Endodermal cell (in vitro differentiated cells): ENCODE data around the gene CEP95. TPM values are rescaled to one million over a fixed set of nuclear protein-coding genes. Genes with fewer than 3 reads are reported as not detected.

Source experiments
- DNase-seq: peaks from one replicate; pipeline ENCODE4 v3.0.0-alpha.2; 2017
- H3K27ac ChIP-seq: 2 replicates; pipeline ENCODE4 v1.5.1; 2013; ENCODE audit warnings: mild to moderate bottlenecking, low read depth, low read length, moderate library complexity
- H3K27me3 ChIP-seq: 2 replicates; pipeline ENCODE4 v1.6.1; 2013; ENCODE audit warnings: mild to moderate bottlenecking, low read length, moderate library complexity; ENCODE audit not compliant: insufficient read depth, control insufficient read depth, poor library complexity, severe bottlenecking
- H3K36me3 ChIP-seq: 2 replicates; pipeline ENCODE4 v1.7.0; 2013; ENCODE audit warnings: mild to moderate bottlenecking, low read length, moderate library complexity; ENCODE audit not compliant: control insufficient read depth, insufficient read depth
- H3K4me1 ChIP-seq: one replicate; pipeline ENCODE4 v1.7.0; 2013; ENCODE audit warnings: low read length; ENCODE audit not compliant: control insufficient read depth, insufficient read depth
- H3K4me3 ChIP-seq: 2 replicates; pipeline ENCODE4 v1.5.1; 2013; ENCODE audit warnings: mild to moderate bottlenecking, low read length, moderate library complexity
- H3K9ac ChIP-seq: 2 replicates; pipeline ENCODE4 v1.6.1; 2013; ENCODE audit warnings: mild to moderate bottlenecking, low read length, moderate library complexity; ENCODE audit not compliant: poor library complexity, severe bottlenecking; ENCODE audit errors: extremely low read depth
- H3K9me3 ChIP-seq: 2 replicates; pipeline ENCODE4 v1.6.1; 2013; ENCODE audit warnings: mild to moderate bottlenecking, low read length, moderate library complexity; ENCODE audit not compliant: control insufficient read depth
- H3K27ac Mint-ChIP-seq: 2 replicates; pipeline ENCODE4 v1.8.0; 2020; ENCODE audit warnings: mixed read lengths
- H3K27me3 Mint-ChIP-seq: 2 replicates; pipeline ENCODE4 v1.8.0; 2021; ENCODE audit warnings: mild to moderate bottlenecking, mixed read lengths; ENCODE audit not compliant: insufficient read depth
- H3K36me3 Mint-ChIP-seq: 2 replicates; pipeline ENCODE4 v1.8.0; 2020; ENCODE audit warnings: low read depth, mixed read lengths
- H3K4me1 Mint-ChIP-seq: 2 replicates; pipeline ENCODE4 v1.8.0; 2020; ENCODE audit warnings: mixed read lengths
- H3K4me3 Mint-ChIP-seq: 2 replicates; pipeline ENCODE4 v1.8.0; 2020; ENCODE audit warnings: mild to moderate bottlenecking, moderate library complexity, mixed read lengths
- H3K9me3 Mint-ChIP-seq: 2 replicates; pipeline ENCODE4 v1.8.0; 2020; ENCODE audit warnings: mild to moderate bottlenecking, mixed read lengths
- WGBS, 2 experiments: methylation state at CpG; one replicate each; pipeline versions ENCODE4 v1.1.5 to v1.1.7; 2013; ENCODE audit warnings: missing lambda C conversion rate in 2 of 2, mixed read lengths in 1 of 2; ENCODE audit not compliant: insufficient coverage in 1 of 2, insufficient read length in 1 of 2; 5-methylcytosine and 5-hydroxymethylcytosine counted together
- total RNA-seq, 2 donors: library from RNA; stranded (reverse); fragmentation: NEBNext Ultra II Directional in 1 of 2; extraction: Animal tissue kit (Norgen Biotek cat#: 25700) in 1 of 2; gene quantifications; 2 replicates in 1 of 2; 3 replicates in 1 of 2; pipeline ENCODE4 v1.2.1, GENCODE V29; 2021
- TF ChIP-seq, protein P1 (sequence below): fragments of 200-600 bp; sonication (generic); conservative IDR thresholded peaks from 2 replicates; pipeline ENCODE4 v1.5.0; 2021; ENCODE audit warnings: antibody characterized with exemption, mild to moderate bottlenecking

The CEP95 gene
- total RNA-seq, 2 donors from 2014 or later, result 75.5 to 93.9 TPM

- Histone ChIP-seq H3K4me1 (peaks cover 13% of the 10 kb centered on the region), H3K9ac (peak overlapping the region; percentile 48), H3K9me3 (no peaks in the 10 kb centered on the region), H3K27me3 (no peaks in the 10 kb centered on the region), H3K36me3 (peaks cover 71% of the 10 kb centered on the region), H3K4me3 (peak overlapping the region; percentile 100), H3K27ac (no peak overlapping the region)
- Mint-ChIP-seq H3K27ac (peak overlapping the region; percentile 65), H3K4me3 (no peak overlapping the region), H3K9me3 (no peaks in the 10 kb centered on the region), H3K36me3 (peaks cover 64% of the 10 kb centered on the region), H3K27me3 (no peaks in the 10 kb centered on the region), H3K4me1 (peaks cover 65% of the 10 kb centered on the region)
- 89 to 95% methylated on average over 6 of the region's 6 CpGs for WGBS, 2 experiments
- no peak for DNase-seq
- TF ChIP-seq, protein P1, sequence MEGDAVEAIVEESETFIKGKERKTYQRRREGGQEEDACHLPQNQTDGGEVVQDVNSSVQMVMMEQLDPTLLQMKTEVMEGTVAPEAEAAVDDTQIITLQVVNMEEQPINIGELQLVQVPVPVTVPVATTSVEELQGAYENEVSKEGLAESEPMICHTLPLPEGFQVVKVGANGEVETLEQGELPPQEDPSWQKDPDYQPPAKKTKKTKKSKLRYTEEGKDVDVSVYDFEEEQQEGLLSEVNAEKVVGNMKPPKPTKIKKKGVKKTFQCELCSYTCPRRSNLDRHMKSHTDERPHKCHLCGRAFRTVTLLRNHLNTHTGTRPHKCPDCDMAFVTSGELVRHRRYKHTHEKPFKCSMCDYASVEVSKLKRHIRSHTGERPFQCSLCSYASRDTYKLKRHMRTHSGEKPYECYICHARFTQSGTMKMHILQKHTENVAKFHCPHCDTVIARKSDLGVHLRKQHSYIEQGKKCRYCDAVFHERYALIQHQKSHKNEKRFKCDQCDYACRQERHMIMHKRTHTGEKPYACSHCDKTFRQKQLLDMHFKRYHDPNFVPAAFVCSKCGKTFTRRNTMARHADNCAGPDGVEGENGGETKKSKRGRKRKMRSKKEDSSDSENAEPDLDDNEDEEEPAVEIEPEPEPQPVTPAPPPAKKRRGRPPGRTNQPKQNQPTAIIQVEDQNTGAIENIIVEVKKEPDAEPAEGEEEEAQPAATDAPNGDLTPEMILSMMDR, result no peak
Observed at GRCh38 chr17:64499805-64500486, 6.8 kb upstream of the CEP95 start.

DNA sequence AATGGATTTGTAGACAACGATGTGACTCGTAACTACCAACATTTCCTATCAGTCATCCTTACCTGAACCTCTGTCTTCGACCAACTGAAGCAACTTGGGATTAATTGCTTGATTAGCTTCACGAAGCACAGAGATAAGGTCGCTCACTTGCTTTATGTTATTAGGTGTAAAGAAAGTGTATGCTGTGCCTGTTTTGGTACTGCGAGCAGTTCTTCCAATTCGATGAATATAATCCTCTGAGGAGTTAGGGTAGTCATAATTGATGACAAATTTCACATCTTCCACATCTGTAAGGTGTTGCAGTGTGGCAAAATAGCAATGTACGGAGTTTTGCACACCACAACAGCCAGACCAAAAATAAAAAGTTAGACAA is 6.3 kb upstream of the CEP95 start:
- H3K36me3 Mint-ChIP-seq, result peaks cover 67% of the 10 kb centered on the region
- Histone ChIP-seq H3K27me3 (no peaks in the 10 kb centered on the region), H3K27ac (no peak overlapping the region), H3K9ac (peak overlapping the region; percentile 48), H3K9me3 (no peaks in the 10 kb centered on the region), H3K36me3 (peaks cover 74% of the 10 kb centered on the region), H3K4me3 (peak overlapping the region; percentile 100), H3K4me1 (peaks cover 13% of the 10 kb centered on the region)
- H3K27me3 Mint-ChIP-seq, result no peaks in the 10 kb centered on the region
- no peaks in the 10 kb centered on the region for H3K9me3 Mint-ChIP-seq
- H3K27ac Mint-ChIP-seq, result peak overlapping the region; percentile 88
- no peak overlapping the region for H3K4me3 Mint-ChIP-seq
- TF ChIP-seq, protein P1, result no peak
- DNase-seq, result no peak
- WGBS, 2 experiments, result 92 to 100% methylated on average over 3 to 8 of the region's 8 CpGs
- peaks cover 65% of the 10 kb centered on the region for H3K4me1 Mint-ChIP-seq

DNA sequence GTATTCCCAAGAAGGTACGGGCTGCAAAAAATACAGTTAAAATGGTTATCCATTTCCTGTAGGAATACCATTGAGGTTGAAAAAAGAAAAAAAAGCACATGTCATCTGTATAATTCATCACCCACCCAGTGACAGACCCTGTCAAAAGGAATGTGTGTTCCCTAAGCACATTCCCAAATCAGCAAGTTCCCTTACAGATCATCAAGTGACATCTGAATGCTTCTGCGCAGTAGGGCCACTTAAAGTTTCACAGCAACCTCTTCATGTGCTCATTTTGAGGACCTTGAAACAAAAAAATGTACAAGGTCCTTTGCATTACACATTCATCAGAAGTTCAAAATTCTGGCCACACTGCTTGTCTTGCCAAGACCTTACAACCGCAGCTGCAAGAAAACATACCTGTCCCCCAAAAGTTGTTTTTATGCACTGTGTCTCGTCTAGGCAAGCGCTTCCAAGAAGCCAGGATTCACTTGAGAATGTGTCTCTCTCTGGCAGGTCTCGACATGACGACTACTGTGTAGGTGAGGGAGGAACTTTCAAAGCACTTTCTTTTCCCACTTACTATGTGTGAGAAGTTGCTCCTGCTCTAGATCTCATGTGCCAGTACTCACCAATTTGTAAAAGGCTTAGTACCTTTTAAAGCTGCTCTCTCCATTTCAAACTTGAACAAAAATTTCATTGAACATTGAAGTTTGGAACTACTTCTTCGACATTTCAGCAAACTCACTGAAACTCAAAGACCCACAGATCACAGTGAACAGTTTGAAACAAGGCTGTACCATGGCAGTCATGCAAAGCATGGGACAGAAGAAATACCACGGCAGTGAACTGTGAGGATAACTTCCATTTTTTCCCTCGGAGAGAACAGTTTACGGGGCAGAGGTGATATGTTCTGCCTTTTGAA is 5.7 kb upstream of the CEP95 start:
- Mint-ChIP-seq H3K27me3 (no peaks in the 10 kb centered on the region), H3K4me1 (peaks cover 65% of the 10 kb centered on the region), H3K36me3 (peaks cover 72% of the 10 kb centered on the region), H3K4me3 (no peak overlapping the region), H3K27ac (peak overlapping the region; percentile 88), H3K9me3 (no peaks in the 10 kb centered on the region)
- TF ChIP-seq, protein P1, result no peak
- Histone ChIP-seq H3K4me1 (peaks cover 13% of the 10 kb centered on the region), H3K4me3 (peak overlapping the region; percentile 100), H3K9me3 (no peaks in the 10 kb centered on the region), H3K9ac (peak overlapping the region; percentile 100), H3K27me3 (no peaks in the 10 kb centered on the region), H3K36me3 (peaks cover 74% of the 10 kb centered on the region), H3K27ac (no peak overlapping the region)
- WGBS, 2 experiments, result 94 to 98% methylated on average over 9 to 11 of the region's 11 CpGs
- DNase-seq, result no peak
